NCI-H524 treated with DMSO at 0.1 percent for 48 hours (cell line): ENCODE data around the gene SMARCAL1.
A peak's percentile ranks its signal among the peaks of the same experiment; 100 is the strongest.

Experiments
- DNase-seq: peaks from one replicate; lab custom pipeline; 2025; lab: John Stamatoyannopoulos, UW

SMARCAL1 gene

GRCh38 chr2:216392945-216393840 lies 19.1 kb upstream of the SMARCAL1 start:
- DNase-seq, result no peak

GRCh38 chr2:216394881-216395280 lies 17.4 kb upstream of the SMARCAL1 start:
- no peak for DNase-seq

GRCh38 chr2:216399621-216400020 lies 12.7 kb upstream of the SMARCAL1 start:
- peak; percentile 67 for DNase-seq

GRCh38 chr2:216402751-216403150 lies 9.5 kb upstream of the SMARCAL1 start:
- DNase-seq, result no peak

- DNase-seq, result no peak
These were observed 8.2 kb upstream of the SMARCAL1 start for GRCh38 chr2:216404010-216404618.

- no peak for DNase-seq
These were observed 6.7 kb upstream of the SMARCAL1 start for GRCh38 chr2:216405588-216405987.

- peak; percentile 76 for DNase-seq
These were observed 5.5 kb upstream of the SMARCAL1 start for GRCh38 chr2:216406826-216407225.

GRCh38 chr2:216408426-216409290 lies 3.6 kb upstream of the SMARCAL1 start:
- peak; percentile 24 for DNase-seq

- DNase-seq, result no peak
These were observed 1.7 kb upstream of the SMARCAL1 start for GRCh38 chr2:216410550-216410949.

GRCh38 chr2:216413882-216414281 lies 1.6 kb downstream of the SMARCAL1 start:
- no peak for DNase-seq

- DNase-seq, result no peak
These were observed 2.6 kb downstream of the SMARCAL1 start for GRCh38 chr2:216414772-216415319.

- DNase-seq, result no peak
These were observed 3.3 kb downstream of the SMARCAL1 start for GRCh38 chr2:216415541-216415940.

GRCh38 chr2:216416571-216417307 lies 4.5 kb downstream of the SMARCAL1 start:
- no peak for DNase-seq

- no peak for DNase-seq
These were observed 6.7 kb downstream of the SMARCAL1 start for GRCh38 chr2:216418981-216419380.

- DNase-seq, result no peak
These were observed 8.2 kb downstream of the SMARCAL1 start for GRCh38 chr2:216420367-216421101.

- DNase-seq, result no peak
These were observed 10.8 kb downstream of the SMARCAL1 start for GRCh38 chr2:216423071-216423470.

- DNase-seq, result no peak
These were observed 12.0 kb downstream of the SMARCAL1 start for GRCh38 chr2:216424274-216424673.

- no peak for DNase-seq
These were observed 12.9 kb downstream of the SMARCAL1 start for GRCh38 chr2:216425008-216425787.

- DNase-seq, result no peak
These were observed 14.0 kb downstream of the SMARCAL1 start for GRCh38 chr2:216426166-216426777.
